Nephron progenitor cell (in vitro differentiated cells): ENCODE measurements around the gene SLC46A1.

Experiments used
- DNase-seq: peaks from one replicate; pipeline ENCODE4 v3.0.0; 2021
- H3K27ac Mint-ChIP-seq: 2 replicates; pipeline ENCODE4 v1.8.0; 2021; ENCODE audit warnings: mild to moderate bottlenecking, moderate library complexity, mixed read lengths
- H3K27me3 Mint-ChIP-seq: 2 replicates; pipeline ENCODE4 v1.8.0; 2021; ENCODE audit warnings: mild to moderate bottlenecking, low read depth, mixed read lengths; ENCODE audit not compliant: poor library complexity
- H3K36me3 Mint-ChIP-seq: 2 replicates; pipeline ENCODE4 v1.8.0; 2021; ENCODE audit warnings: low read depth, mixed read lengths
- H3K4me1 Mint-ChIP-seq: 2 replicates; pipeline ENCODE4 v1.8.0; 2021; ENCODE audit warnings: mixed read lengths
- H3K4me3 Mint-ChIP-seq: 2 replicates; pipeline ENCODE4 v1.8.0; 2021; ENCODE audit warnings: mild to moderate bottlenecking, moderate library complexity, mixed read lengths
- H3K9me3 Mint-ChIP-seq: 2 replicates; pipeline ENCODE4 v1.8.0; 2021; ENCODE audit warnings: mild to moderate bottlenecking, moderate library complexity, mixed read lengths
- CTCF ChIP-seq: fragments of 200-600 bp; sonication (generic); IDR thresholded peaks from 2 replicates; pipeline ENCODE4 v1.5.0; 2021; ENCODE audit warnings: antibody characterized with exemption

Gene SLC46A1

DNA sequence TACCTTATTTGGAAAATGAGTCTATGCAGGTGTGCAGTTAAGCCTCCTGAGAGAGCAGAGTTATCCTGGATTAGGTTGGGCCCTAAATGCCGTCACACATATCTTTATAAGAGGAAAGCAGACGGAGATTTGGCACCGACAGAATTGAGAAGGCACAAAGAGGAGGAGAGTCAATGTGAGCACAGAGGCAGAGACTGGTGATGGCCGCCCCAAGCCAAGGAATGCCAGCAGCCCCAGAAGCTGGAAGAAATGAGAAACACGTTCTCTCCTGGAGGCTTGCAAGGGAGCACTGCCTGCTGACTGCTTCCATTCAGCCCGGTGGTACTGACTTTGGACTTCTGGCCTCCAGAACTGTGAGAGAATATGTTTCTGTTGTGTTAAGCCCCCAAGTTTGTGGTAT is 3.2 kb downstream of the SLC46A1 start:
- DNase-seq: no peak
- peaks cover 17% of the 10 kb centered on the region for H3K36me3 Mint-ChIP-seq
- peaks cover 12% of the 10 kb centered on the region for H3K27me3 Mint-ChIP-seq
- H3K9me3 Mint-ChIP-seq: no peaks in the 10 kb centered on the region
- H3K4me1 Mint-ChIP-seq: peaks cover 50% of the 10 kb centered on the region
- no peak overlapping the region for H3K4me3 Mint-ChIP-seq
- H3K27ac Mint-ChIP-seq: no peak overlapping the region
- no peak for TF ChIP-seq CTCF

DNA sequence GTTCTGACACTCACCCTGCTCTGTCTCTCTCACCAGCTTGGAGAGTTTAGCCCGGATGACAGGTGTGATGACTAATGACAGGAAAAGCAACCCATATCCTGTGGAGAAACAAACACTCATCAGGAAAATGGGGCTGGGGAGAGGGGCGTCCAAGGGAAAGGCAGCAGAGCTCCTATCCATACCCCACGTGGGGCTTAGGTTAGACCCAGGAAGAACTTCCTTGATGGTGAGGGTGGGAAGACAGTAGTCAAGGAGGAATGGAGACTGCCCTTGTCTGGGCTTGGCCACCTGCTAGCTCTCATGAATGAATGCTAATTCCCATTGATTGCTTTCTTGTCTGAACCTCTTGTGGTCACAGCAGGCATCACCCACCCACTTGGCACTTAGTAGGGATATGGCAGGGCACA is 3.8 kb downstream of the SLC46A1 start:
- Mint-ChIP-seq H3K27me3 (peaks cover 12% of the 10 kb centered on the region), H3K4me1 (peaks cover 50% of the 10 kb centered on the region), H3K4me3 (no peak overlapping the region), H3K27ac (no peak overlapping the region), H3K9me3 (no peaks in the 10 kb centered on the region), H3K36me3 (peaks cover 17% of the 10 kb centered on the region)
- TF ChIP-seq CTCF: no peak
- DNase-seq: no peak

- DNase-seq: no peak
- H3K27me3 Mint-ChIP-seq: peaks cover 11% of the 10 kb centered on the region
- no peaks in the 10 kb centered on the region for H3K9me3 Mint-ChIP-seq
- peaks cover 17% of the 10 kb centered on the region for H3K36me3 Mint-ChIP-seq
- no peak overlapping the region for H3K4me3 Mint-ChIP-seq
- H3K27ac Mint-ChIP-seq: no peak overlapping the region
- H3K4me1 Mint-ChIP-seq: peaks cover 46% of the 10 kb centered on the region
- TF ChIP-seq CTCF: no peak
These were observed 6.2 kb downstream of the SLC46A1 start for GRCh38 chr17:28399808-28400207.

- Mint-ChIP-seq H3K9me3 (no peaks in the 10 kb centered on the region), H3K27me3 (peaks cover 3% of the 10 kb centered on the region), H3K4me3 (peak overlapping the region; percentile 37), H3K27ac (peak overlapping the region; percentile 87), H3K36me3 (peaks cover 9% of the 10 kb centered on the region), H3K4me1 (peaks cover 43% of the 10 kb centered on the region)
- TF ChIP-seq CTCF: no peak
- DNase-seq: no peak
These were observed 7.6 kb downstream of the SLC46A1 start for GRCh38 chr17:28398280-28398981.

DNA sequence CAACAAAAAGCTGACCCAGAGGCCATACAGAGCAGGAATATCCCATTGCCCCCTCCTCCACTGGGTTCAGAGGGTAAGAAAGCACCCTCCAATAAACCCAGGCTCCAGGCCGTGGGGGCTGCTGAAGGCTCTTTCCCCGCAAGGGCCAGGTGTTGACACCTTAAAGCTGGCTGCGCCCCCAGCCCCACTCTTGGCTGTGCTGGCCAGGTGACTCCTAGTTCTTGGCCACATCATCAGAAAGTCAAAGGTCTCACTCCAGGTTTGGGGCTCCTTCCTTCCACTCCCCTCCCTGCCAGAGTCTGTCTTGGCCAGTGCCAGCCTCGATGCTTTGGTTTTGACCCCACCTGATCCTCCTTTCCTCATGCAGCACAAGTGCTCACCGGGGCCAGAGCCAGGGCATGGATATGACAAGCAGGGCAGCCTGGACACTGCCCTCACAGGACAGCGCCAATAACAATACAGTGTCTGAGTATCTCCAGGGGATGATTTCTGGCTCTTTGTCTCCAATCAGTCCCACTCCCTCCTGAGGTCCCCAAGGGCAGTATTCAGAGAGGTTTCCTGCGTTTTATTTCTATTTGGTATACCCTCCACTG is 8.2 kb downstream of the SLC46A1 start:
- Mint-ChIP-seq H3K4me1 (peaks cover 42% of the 10 kb centered on the region), H3K4me3 (no peak overlapping the region), H3K27me3 (peaks cover 3% of the 10 kb centered on the region), H3K9me3 (no peaks in the 10 kb centered on the region), H3K36me3 (peaks cover 3% of the 10 kb centered on the region), H3K27ac (peak overlapping the region; percentile 87)
- no peak for DNase-seq
- TF ChIP-seq CTCF: no peak

DNA sequence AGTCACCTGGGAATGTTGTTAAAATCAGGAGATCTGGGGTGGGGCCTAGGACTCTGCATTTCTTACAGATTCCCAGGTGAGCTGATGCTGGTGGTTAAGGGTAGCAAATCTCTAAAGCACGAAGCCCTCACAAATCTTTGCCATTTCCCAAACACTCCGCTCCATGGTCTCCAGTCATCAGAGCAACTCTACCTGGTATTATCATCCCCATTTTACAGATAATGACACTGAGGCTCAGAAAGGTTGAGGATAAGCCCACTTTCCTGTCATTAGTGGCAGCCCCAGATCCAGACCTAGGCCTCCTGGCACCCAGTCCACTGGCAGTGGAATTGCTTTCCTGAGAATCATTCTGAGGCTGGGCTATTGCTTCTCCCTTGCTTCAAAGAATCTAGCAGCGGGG is 8.7 kb downstream of the SLC46A1 start:
- no peak for TF ChIP-seq CTCF
- H3K27me3 Mint-ChIP-seq: peaks cover 3% of the 10 kb centered on the region
- peaks cover 42% of the 10 kb centered on the region for H3K4me1 Mint-ChIP-seq
- DNase-seq: no peak
- H3K27ac Mint-ChIP-seq: no peak overlapping the region
- H3K36me3 Mint-ChIP-seq: no peaks in the 10 kb centered on the region
- H3K4me3 Mint-ChIP-seq: no peak overlapping the region
- H3K9me3 Mint-ChIP-seq: no peaks in the 10 kb centered on the region
